Liver (tissue), 9 donors: ENCODE results near the gene WBP2. TPM values are rescaled to one million over a fixed set of nuclear protein-coding genes. Genes with fewer than 3 reads are reported as not detected.

Source experiments
- DNase-seq: peaks from one replicate; pipeline ENCODE4 v3.0.0-alpha.2; 2017; ENCODE audit warnings: low spot score
- H3K27ac ChIP-seq, 2 donors: one replicate each; pipeline ENCODE4 v1.7.0; 2013; ENCODE audit warnings: inconsistent platforms in 2 of 2, low read length in 2 of 2, control low read depth in 1 of 2, low read depth in 1 of 2, mild to moderate bottlenecking in 1 of 2
- H3K27me3 ChIP-seq, 4 donors: one replicate each; pipeline versions ENCODE4 v1.6.1 to v1.7.0; 2013; ENCODE audit warnings: low read length in 3 of 4, inconsistent platforms in 1 of 4, mild to moderate bottlenecking in 1 of 4, moderate library complexity in 1 of 4; ENCODE audit not compliant: control insufficient read depth in 4 of 4, insufficient read depth in 4 of 4
- H3K36me3 ChIP-seq, 4 donors: one replicate each; pipeline versions ENCODE4 v1.6.1 to v1.7.0; 2013; ENCODE audit warnings: low read length in 3 of 4, mild to moderate bottlenecking in 3 of 4, low read depth in 1 of 4, moderate library complexity in 1 of 4; ENCODE audit not compliant: control insufficient read depth in 4 of 4, insufficient read depth in 3 of 4
- H3K4me1 ChIP-seq, 4 donors: one replicate each; pipeline versions ENCODE4 v1.6.1 to v1.7.0; 2013; ENCODE audit warnings: low read length in 3 of 4, mild to moderate bottlenecking in 3 of 4, moderate library complexity in 1 of 4; ENCODE audit not compliant: control insufficient read depth in 4 of 4, insufficient read depth in 4 of 4
- H3K4me3 ChIP-seq, 3 donors: one replicate each; pipeline versions ENCODE4 v1.6.1 to v1.7.0; 2013; ENCODE audit warnings: low read length in 3 of 3, control low read depth in 1 of 3, low read depth in 1 of 3, mild to moderate bottlenecking in 1 of 3
- H3K9ac ChIP-seq, 2 donors: one replicate each; pipeline ENCODE4 v1.7.0; 2013; ENCODE audit warnings: low read length in 2 of 2, mild to moderate bottlenecking in 2 of 2, moderate library complexity in 2 of 2, control low read depth in 1 of 2, low read depth in 1 of 2
- H3K9me3 ChIP-seq, 4 donors: one replicate each; pipeline versions ENCODE4 v1.6.1 to v1.7.0; 2013; ENCODE audit warnings: low read length in 3 of 4; ENCODE audit not compliant: control insufficient read depth in 4 of 4
- EGR1 ChIP-seq, 2 donors: IDR thresholded peaks; 2 replicates each; pipeline ENCODE4 v1.6.1; 2016 to 2018; ENCODE audit warnings: antibody characterized with exemption in 2 of 2, low read depth in 2 of 2
- FOXA1 ChIP-seq: IDR thresholded peaks from 2 replicates; pipeline ENCODE4 v1.6.1; 2016; ENCODE audit warnings: antibody characterized with exemption
- FOXA2 ChIP-seq: IDR thresholded peaks from 2 replicates; pipeline ENCODE4 v1.6.1; 2016; ENCODE audit warnings: antibody characterized with exemption
- GABPA ChIP-seq, 2 donors: IDR thresholded peaks in 1 of 2; conservative IDR thresholded peaks in 1 of 2; 2 replicates each; pipeline ENCODE4 v1.6.1; 2016; ENCODE audit warnings: antibody characterized with exemption in 2 of 2, mild to moderate bottlenecking in 1 of 2, moderate library complexity in 1 of 2
- HNF4A ChIP-seq, 2 donors: conservative IDR thresholded peaks; 2 replicates each; pipeline ENCODE4 v1.6.1; 2016; ENCODE audit warnings: antibody characterized with exemption in 2 of 2, mild to moderate bottlenecking in 2 of 2
- HNF4G ChIP-seq: IDR thresholded peaks from 2 replicates; pipeline ENCODE4 v1.6.1; 2016; ENCODE audit warnings: antibody characterized with exemption
- JUND ChIP-seq, 2 donors: IDR thresholded peaks; 2 replicates each; pipeline ENCODE4 v1.6.1; 2016; ENCODE audit warnings: antibody characterized with exemption in 2 of 2
- NR2F2 ChIP-seq: IDR thresholded peaks from 2 replicates; pipeline ENCODE4 v1.6.1; 2016; ENCODE audit warnings: antibody characterized with exemption
- RAD21 ChIP-seq, 2 donors: IDR thresholded peaks; 2 replicates each; pipeline ENCODE4 v1.6.1; 2016; ENCODE audit warnings: antibody characterized with exemption in 2 of 2, mild to moderate bottlenecking in 2 of 2
- RXRA ChIP-seq, 2 donors: IDR thresholded peaks; 2 replicates each; pipeline ENCODE4 v1.6.1; 2017 to 2018; ENCODE audit warnings: antibody characterized with exemption in 2 of 2, mild to moderate bottlenecking in 1 of 2
- SP1 ChIP-seq: IDR thresholded peaks from 2 replicates; pipeline ENCODE4 v1.6.1; 2018; ENCODE audit warnings: antibody characterized with exemption, mild to moderate bottlenecking
- TAF1 ChIP-seq: conservative IDR thresholded peaks from 2 replicates; pipeline ENCODE4 v1.6.1; 2016; ENCODE audit warnings: antibody characterized with exemption, mild to moderate bottlenecking
- YY1 ChIP-seq: IDR thresholded peaks from 2 replicates; pipeline ENCODE4 v1.6.1; 2016; ENCODE audit warnings: antibody characterized with exemption, mild to moderate bottlenecking
- WGBS: extraction: QIAGEN DNeasy Blood & Tissue Kit; methylation state at CpG from one replicate; pipeline ENCODE4 v1.1.7; 2013; 5-methylcytosine and 5-hydroxymethylcytosine counted together
- polyA plus RNA-seq, 2 donors: library from polyadenylated mRNA; stranded (reverse) in 1 of 2; unstranded in 1 of 2; fragments of 200-250 nt in 1 of 2; fragments of >200 nt in 1 of 2; fragmentation: Nextera tagmentation in 1 of 2; extraction: Ambion mirVana in 1 of 2; gene quantifications; one replicate each; pipeline versions ENCODE4 v1.2.1 to v1.2.3, GENCODE V29; 2013 to 2015
- total RNA-seq, 2 donors: library from RNA; depleted of rRNA; stranded (reverse); fragments of >200 nt; gene quantifications; one replicate each; pipeline ENCODE4 v1.2.3, GENCODE V29; 2014
- TF ChIP-seq, protein P1 (sequence below): IDR thresholded peaks from 2 replicates; pipeline ENCODE4 v1.6.1; 2016; ENCODE audit warnings: antibody characterized with exemption
- TF ChIP-seq, protein P2 (sequence below): IDR thresholded peaks from 2 replicates; pipeline ENCODE4 v1.6.1; 2016; ENCODE audit warnings: antibody characterized with exemption
- TF ChIP-seq, protein P3 (sequence below): IDR thresholded peaks from 2 replicates; pipeline ENCODE4 v1.6.1; 2016; ENCODE audit warnings: antibody characterized with exemption
- TF ChIP-seq, protein P4 (sequence below): fragments of 150-350 bp; IDR thresholded peaks from 2 replicates; pipeline ENCODE4 v1.5.1; 2017; ENCODE audit warnings: improper control_type of control experiment, low read depth, low read length; ENCODE audit not compliant: missing input control
- donor health status: healthy.
- donor health status: healthy.
- donor health status: healthy.
- donor health status: healthy.
- donor health status: healthy.

The WBP2 gene
- total and polyA plus RNA-seq, 4 donors = 29.0 to 99.4 (median 51.6) TPM

DNA sequence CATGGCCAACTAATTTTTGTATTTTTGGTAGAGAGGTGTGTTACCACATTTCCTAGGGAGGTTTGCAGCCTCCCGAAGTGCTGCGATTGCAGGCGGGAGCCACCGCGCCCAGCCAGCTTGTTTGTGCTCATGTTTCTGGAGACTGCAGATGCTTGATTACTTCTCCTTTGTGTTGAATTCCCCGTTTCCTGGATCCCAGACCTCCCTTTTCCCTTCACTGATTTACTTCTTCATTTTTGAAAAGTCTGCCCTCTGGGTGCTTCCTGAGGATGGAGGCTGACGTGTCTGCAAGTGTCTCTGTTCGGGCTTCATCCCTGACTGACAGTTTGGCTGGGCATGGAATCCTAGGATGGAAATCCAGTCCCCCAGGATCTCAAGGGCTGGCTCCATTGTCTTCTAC lies 30.3 kb upstream of the WBP2 start:
- WGBS = 76% methylated on average over 8 of the region's 8 CpGs
- Histone ChIP-seq H3K27ac (no peak overlapping the region), H3K9ac (no peak overlapping the region), H3K9me3 (no peaks in the 10 kb centered on the region), H3K4me1 (no peaks in the 10 kb centered on the region), H3K36me3 (no peaks in the 10 kb centered on the region), H3K27me3 (no peaks in the 10 kb centered on the region), H3K4me3 (no peak overlapping the region)
- TF ChIP-seq, protein P1, sequence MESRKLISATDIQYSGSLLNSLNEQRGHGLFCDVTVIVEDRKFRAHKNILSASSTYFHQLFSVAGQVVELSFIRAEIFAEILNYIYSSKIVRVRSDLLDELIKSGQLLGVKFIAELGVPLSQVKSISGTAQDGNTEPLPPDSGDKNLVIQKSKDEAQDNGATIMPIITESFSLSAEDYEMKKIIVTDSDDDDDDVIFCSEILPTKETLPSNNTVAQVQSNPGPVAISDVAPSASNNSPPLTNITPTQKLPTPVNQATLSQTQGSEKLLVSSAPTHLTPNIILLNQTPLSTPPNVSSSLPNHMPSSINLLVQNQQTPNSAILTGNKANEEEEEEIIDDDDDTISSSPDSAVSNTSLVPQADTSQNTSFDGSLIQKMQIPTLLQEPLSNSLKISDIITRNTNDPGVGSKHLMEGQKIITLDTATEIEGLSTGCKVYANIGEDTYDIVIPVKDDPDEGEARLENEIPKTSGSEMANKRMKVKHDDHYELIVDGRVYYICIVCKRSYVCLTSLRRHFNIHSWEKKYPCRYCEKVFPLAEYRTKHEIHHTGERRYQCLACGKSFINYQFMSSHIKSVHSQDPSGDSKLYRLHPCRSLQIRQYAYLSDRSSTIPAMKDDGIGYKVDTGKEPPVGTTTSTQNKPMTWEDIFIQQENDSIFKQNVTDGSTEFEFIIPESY = no peak
- TF ChIP-seq SP1 (no peak), JUND (IDR thresholded peaks at IDR 0.05) (no peak), EGR1 (IDR thresholded peaks at IDR 0.05; ENCODE audit: low read depth in 2 of 2) (no peak), GABPA (IDR thresholded peaks at IDR 0.05 in 1 of 2, conservative IDR thresholded peaks at IDR 0.05 in 1 of 2) (no peak)
- TF ChIP-seq, protein P2, sequence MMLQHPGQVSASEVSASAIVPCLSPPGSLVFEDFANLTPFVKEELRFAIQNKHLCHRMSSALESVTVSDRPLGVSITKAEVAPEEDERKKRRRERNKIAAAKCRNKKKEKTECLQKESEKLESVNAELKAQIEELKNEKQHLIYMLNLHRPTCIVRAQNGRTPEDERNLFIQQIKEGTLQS = no peak
- DNase-seq = no peak

DNA sequence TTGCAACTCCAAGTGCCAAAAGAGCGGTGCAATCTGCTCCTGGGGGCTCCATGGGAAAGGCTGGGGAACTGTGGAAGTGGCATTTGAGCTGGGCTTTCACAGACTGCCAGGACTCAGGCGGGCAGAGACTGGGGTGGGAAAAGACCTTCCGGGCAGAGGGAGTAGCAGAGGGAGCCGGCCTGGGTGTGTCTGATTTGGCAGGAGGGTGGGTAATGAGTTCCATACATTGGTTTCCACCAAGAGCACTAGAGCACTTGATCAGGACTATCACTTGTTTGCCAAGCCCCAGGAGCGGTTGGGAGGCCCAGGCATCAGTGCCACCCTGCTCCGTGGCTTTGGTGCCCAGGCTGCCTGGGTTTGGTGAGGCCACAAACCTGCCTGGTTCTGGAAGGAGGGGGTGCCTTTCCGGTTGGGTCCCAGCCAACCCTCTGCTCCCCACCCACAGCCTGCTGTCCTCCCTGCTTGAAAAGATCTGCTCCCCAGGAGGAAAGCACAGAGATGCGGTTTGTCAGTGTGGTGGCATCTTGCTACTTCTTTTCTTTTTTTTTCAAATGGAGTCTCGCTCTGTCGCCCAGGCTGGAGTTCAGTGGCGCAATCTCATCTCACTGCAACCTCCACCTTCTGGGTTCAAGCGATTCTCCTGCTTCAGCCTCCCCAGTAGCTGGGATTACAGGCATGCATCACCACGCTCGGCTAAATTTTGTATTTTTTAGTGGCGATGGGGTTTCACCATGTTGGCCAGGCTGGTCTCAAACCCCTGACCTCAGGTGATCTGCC lies 26.7 kb upstream of the WBP2 start:
- Histone ChIP-seq H3K9ac (no peak overlapping the region), H3K27ac (no peak overlapping the region), H3K36me3 (no peaks in the 10 kb centered on the region), H3K4me1 (peaks cover 0 to 19% (median 9%) of the 10 kb centered on the region in 4 donors), H3K9me3 (no peaks in the 10 kb centered on the region), H3K27me3 (no peaks in the 10 kb centered on the region), H3K4me3 (no peak overlapping the region)
- TF ChIP-seq RXRA (IDR thresholded peaks at IDR 0.05) = no peak
- TF ChIP-seq, protein P3, sequence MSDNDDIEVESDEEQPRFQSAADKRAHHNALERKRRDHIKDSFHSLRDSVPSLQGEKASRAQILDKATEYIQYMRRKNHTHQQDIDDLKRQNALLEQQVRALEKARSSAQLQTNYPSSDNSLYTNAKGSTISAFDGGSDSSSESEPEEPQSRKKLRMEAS = no peak
- TF ChIP-seq HNF4A (conservative IDR thresholded peaks at IDR 0.05) = no peak
- no peak for TF ChIP-seq TAF1
- no peak for TF ChIP-seq FOXA1
- TF ChIP-seq, protein P1 = no peak
- TF ChIP-seq NR2F2 = no peak
- TF ChIP-seq FOXA2 = no peak
- no peak for DNase-seq
- 95% methylated on average over 15 of the region's 15 CpGs for WGBS

DNA sequence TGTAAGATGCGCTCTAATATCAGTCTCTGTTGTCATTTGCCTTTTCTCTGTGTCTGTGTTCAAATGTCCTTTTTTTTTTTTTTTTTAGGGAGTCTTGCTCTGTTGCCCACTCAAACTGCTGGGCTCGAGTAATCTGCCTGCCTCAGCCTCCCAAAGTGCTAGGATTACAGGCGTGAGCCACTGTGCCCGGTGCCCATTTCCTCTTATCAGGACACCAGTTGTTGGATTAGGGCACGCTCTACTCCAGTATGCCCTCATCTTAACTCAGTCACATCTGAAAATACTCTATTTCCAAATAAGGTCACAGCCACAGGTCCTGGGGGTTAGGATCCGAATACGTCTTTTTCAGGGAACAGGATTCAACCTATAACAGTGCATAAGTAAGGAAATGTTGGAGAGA lies 25.1 kb upstream of the WBP2 start:
- no peak for DNase-seq
- no peaks in the 10 kb centered on the region for H3K27me3 ChIP-seq
- 96% methylated on average over 7 of the region's 7 CpGs for WGBS
- TF ChIP-seq RXRA (IDR thresholded peaks at IDR 0.05) (no peak), FOXA1 (no peak), GABPA (IDR thresholded peaks at IDR 0.05 in 1 of 2, conservative IDR thresholded peaks at IDR 0.05 in 1 of 2) (no peak), TAF1 (no peak), FOXA2 (no peak), RAD21 (IDR thresholded peaks at IDR 0.05) (no peak), EGR1 (IDR thresholded peaks at IDR 0.05; ENCODE audit: low read depth in 2 of 2) (no peak), NR2F2 (no peak), YY1 (no peak), HNF4G (no peak), HNF4A (conservative IDR thresholded peaks at IDR 0.05) (no peak), JUND (IDR thresholded peaks at IDR 0.05) (no peak), SP1 (no peak)
- TF ChIP-seq, protein P4, sequence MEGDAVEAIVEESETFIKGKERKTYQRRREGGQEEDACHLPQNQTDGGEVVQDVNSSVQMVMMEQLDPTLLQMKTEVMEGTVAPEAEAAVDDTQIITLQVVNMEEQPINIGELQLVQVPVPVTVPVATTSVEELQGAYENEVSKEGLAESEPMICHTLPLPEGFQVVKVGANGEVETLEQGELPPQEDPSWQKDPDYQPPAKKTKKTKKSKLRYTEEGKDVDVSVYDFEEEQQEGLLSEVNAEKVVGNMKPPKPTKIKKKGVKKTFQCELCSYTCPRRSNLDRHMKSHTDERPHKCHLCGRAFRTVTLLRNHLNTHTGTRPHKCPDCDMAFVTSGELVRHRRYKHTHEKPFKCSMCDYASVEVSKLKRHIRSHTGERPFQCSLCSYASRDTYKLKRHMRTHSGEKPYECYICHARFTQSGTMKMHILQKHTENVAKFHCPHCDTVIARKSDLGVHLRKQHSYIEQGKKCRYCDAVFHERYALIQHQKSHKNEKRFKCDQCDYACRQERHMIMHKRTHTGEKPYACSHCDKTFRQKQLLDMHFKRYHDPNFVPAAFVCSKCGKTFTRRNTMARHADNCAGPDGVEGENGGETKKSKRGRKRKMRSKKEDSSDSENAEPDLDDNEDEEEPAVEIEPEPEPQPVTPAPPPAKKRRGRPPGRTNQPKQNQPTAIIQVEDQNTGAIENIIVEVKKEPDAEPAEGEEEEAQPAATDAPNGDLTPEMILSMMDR = no peak
- TF ChIP-seq, protein P3 = no peak
- TF ChIP-seq, protein P1 = no peak

More for the DNA sequence above, 25.1 kb upstream of the WBP2 start:
- Histone ChIP-seq H3K4me3 (no peak overlapping the region), H3K36me3 (no peaks in the 10 kb centered on the region), H3K4me1 (peaks cover 12 to 34% (median 22%) of the 10 kb centered on the region in 4 donors), H3K27ac (no peak overlapping the region), H3K9ac (no peak overlapping the region), H3K9me3 (no peaks in the 10 kb centered on the region)
